NCI-H510A (cell line): ENCODE measurements around the gene IFNA10.
"Not testable (repeated sequence)": the region's sequence is repeated elsewhere in the genome, so short reads cannot be mapped to it uniquely, and the experiment has no call there.

Source experiments
- DNase-seq: peaks from one replicate; lab custom pipeline; 2025; lab: John Stamatoyannopoulos, UW

The IFNA10 gene

DNA sequence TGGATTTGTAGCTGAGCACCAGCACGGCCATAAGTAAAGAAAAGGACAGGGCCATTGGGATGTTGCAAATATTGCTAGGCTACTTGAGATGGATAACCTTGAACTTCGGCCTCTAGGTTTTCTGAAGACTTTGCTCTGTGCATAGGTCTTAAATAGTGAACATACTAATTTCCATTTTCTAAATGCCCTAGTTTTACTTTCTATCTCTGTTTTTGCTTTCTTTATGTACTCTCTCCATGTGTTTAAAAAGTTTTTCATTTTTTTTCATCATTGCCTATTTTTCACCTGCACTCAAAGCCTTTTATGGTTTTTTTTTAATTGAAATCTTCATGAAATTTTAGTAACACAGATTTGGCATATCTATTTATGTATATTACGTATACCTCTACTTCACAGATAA lies at the start of gene IFNA10:
Gene IFNA10, minus strand, starts transcription at position 101 of the 400 bp plus-strand sequence. Its CDS starts 46 bp downstream, at position 55.
- DNase-seq: not testable (repeated sequence)

DNA sequence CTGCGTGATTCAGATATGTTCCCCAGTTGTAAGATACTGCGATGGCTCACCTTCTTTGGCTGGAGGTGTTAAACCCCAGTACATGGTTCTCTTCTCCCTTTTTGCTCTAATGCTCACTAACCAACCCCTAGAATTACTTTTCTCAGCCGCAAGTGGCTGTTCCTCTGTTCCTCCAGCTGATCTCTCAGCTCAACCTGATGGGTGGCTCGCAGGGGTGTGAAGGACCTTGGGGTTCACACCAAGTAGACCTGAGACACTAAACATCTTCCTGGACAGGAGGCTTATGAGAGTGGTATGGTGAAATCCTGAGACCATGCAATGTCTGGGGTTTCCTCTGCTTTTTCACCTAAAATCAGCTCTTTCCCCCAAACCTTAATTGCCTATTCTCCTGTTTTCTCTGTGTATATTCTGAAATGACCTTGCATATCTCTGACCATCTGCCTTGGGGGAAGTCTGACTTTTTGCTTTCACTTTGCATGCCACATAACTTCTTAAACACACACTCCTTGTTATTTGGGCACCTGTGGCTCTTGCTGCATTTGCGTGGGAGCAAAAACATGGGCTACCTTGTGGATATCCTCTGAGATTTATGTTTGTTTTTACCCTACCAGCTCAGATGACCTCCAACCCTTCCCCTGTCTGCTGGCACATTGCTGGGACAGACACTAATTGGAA lies 48.7 kb upstream of the IFNA10 start:
- DNase-seq: no peak

DNA sequence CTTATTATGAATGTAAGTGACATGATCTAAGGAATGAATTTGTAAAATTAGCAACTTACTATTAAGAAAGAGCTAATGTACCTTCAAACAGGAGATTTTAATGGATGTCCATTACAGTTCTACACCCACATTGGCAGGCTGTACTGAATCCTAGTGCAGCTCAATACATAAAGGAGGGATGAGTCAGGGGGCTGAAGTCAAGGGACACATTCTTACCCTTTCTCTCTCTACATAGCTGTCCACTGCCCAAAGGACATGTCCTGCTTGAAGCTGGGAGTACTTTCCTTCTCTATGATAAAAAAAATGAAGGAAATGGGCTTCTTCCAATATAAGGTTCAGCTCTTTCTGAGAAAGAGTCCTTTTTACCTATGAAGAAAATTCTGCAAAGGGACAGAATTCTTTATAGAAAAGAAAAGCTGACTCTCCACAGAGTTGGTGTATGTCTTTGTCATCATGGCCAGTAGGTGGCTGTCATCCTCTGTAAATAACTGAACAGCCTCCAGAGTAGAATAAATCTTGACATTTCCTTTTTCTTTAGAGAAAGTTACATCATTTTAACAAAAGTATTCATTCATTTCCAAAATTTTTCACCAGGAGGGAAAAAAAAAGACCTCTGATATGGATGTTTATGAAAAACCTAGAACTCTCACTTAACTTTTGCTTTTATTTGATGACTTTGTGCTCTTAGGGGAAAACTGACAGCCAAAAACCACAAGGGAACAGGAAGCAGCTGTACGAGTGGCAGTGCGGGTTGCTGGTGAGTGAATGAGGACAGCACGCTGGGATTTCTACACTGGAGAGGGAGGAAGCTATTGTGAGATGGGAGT lies 46.0 kb upstream of the IFNA10 start:
- no peak for DNase-seq

DNA sequence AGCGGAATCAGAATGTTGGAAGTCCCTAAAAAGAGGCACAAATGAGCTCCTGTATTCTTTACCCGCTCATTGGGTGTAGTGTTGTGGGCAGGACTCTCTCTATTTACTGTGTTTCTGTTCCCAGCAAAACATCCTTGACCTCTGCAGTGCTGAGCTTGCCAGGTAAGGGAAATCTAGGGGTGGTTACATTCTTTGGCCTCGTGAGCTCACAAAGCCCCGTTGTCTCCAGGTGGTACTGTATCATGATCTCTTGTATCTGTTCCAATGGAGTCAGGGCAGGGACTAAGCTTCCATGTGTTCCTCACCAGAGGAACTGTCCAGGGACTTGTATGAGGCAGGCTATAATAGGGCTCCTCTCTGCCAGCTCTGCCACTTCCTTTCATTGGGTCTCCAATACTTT lies 44.7 kb upstream of the IFNA10 start:
- DNase-seq: no peak

DNA sequence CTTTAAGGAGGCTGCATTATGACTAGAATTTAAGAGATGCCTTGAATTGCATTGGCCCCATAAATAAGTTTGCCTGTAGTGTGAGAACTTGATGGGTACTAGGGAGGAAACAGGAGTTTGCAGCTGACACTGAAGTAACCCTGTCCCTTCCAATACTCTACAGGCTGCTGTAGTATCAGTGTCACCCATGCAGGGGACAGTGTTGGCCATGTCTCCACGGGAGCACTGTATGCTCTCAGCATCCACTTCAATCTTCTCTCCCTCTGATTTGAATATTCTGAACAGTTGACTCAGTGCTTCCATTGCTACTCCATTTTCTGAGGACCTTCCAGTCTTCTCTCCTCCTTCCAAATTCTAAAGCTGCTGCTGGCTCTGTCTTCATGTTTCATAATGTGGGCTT lies 44.2 kb upstream of the IFNA10 start:
- no peak for DNase-seq

DNA sequence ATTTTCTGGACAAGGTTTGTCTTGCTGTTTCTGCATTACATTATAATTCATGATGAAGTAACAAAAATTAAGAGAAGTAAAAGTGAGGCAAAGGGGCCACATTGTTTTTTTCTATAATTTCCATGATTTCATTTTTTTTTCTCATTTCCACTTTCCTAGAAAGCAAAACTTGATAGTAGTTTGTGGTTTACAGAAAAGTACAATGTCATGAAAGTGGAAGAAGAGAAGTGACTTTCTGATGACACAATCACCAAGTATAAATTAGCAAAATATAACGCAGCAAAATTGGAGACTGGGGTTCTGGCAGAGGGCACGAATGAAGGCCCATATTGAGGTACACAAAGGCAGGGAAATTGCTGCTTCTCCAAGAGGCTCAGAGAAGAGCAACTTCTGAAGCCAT lies 37.9 kb upstream of the IFNA10 start:
- DNase-seq: no peak

DNA sequence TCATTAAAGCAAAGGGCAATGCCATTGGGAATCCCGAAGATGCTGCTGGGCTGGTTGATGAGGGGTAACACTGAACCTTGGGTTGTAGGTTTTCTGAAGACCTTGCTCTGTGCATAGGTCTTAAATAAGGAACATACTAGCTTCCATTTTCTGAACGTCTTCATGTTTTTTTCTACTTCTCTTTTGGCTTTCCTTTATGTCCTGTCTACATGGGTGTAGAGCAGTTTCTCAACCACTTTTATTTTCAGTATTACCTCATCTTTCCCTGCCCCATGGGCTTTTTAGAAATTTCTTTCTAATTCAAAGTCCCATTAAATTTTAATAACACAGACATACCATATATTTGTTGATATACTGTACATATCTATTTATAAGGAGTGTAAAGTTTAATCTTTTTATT lies 33.0 kb upstream of the IFNA10 start, which contains the start of gene IFNA14:
Gene IFNA14, minus strand, starts transcription at position 95 of the 400 bp plus-strand sequence. Its CDS starts 70 bp downstream, at position 25.
- DNase-seq: no peak

DNA sequence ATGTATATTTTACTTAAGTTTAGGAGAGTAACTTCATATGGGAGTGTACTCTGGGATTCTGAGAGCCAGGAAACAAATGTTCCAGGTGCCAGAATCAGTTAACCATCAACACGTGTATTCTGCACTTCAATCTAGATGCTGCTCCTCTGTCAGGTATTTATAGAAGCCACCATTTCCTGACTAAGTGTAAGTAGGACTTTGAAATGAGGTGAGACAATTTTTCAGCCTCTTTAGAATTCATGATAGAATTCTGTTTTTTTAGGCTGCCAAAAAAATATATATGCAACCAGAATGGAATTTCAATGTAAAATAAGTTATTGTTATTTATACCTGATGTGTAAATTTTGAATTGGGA lies 29.4 kb upstream of the IFNA10 start:
- not testable (repeated sequence) for DNase-seq

DNA sequence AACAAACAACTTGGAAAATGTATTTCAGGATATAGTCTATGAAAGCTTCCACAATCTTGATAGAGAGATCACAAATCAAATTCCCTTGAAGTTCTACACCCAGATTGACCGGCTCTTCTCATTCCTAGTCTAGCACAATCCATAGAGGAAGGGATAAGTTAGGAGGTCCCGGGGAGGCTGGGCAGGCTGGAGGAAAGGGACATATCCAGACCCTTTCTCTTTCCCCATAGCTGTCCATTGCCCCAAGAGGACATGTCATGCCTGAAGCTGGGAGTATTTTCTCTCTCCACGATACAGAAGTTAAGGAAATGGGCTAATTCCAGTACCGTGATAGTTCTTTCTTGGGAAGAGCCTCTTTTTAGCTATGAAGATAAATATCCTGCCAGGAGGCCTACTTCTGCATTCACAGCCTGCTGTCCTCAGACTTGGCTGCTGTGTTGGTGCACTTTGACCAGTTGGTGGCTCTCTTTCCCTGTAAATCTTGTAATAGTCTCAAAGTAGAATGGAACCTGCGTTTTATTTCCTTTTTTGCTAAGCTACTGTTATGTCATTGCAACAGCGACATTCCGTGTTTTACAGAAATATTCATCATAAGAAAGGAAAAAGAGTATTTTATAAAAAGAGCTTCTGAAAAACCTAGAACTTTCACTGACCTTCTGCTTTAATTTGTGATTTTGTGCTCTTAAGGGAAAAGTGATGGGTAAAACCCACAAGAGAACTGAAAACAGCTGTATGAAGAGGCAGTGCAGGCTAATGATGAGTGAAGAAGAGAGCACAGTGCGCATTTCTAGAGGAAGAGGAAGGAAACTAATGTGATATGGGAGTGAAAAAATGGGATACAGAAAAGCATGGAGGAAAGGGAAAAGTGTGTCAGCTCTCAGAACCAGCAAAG lies 28.8 kb upstream of the IFNA10 start:
- DNase-seq: not testable (repeated sequence)

DNA sequence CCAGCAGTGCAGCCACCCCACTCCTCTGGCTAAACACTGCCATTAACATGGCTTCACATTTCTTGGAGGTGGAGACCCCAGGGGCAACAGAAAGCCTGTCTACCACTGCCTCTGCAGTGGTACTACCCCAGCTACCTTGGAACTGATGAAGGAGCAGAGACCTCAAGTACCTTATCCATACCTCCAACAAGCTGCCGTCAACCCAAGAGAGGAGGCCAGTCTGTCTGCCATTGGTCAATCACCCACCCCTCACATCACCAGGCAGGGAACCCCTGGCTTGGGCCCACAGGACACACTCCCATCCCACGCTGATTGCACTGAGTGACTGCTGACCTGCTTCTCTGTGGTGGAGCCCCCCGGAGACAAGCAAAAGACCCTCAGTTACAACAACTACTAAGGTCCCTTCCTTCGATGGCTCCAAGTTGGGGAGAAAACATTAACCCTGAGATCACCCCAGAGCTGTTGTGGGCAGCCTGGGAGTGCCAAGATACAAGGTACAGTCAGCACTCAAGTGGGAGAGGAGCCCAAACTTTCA lies 27.3 kb upstream of the IFNA10 start:
- DNase-seq: no peak

DNA sequence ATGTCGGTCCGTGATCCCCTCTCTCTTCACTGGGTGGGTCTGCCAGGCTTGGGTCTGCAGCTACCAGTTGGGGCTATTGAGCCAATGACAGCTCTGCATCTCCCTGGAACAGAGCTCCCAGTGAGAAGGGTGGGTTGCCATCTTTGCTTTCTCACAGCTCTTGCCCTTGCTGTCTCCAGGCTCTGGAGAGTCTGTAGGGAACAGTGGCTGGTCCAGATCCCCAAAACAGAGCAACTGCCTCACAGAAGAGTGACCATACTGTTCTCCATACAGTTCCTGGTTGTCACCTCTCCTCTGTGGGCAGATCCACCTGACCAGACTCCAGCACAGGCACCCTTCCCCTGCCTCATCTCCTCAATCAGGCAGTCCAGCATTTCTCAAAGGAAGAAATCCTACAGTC lies 26.3 kb upstream of the IFNA10 start:
- DNase-seq: no peak

DNA sequence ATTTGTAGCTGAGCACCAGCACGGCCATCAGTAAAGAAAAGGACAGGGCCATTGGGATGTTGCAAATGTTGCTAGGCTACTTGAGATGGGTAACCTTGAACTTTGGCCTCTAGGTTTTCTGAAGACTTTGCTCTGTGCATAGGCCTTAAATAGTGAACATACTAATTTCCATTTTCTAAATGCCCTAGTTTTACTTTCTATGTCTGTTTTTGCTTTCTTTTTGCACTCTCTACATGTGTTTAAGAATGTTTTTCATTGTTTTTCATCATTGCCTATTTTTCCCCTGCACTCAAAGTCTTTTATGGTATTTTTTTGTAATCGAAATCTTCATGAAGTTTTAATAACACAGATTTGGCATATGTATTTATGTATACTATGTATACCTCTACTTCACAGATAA lies 21.2 kb upstream of the IFNA10 start, which contains the start of gene IFNA17:
Gene IFNA17, minus strand, starts transcription at position 101 of the 400 bp plus-strand sequence. Its CDS starts 49 bp downstream, at position 52.
- no peak for DNase-seq

DNA sequence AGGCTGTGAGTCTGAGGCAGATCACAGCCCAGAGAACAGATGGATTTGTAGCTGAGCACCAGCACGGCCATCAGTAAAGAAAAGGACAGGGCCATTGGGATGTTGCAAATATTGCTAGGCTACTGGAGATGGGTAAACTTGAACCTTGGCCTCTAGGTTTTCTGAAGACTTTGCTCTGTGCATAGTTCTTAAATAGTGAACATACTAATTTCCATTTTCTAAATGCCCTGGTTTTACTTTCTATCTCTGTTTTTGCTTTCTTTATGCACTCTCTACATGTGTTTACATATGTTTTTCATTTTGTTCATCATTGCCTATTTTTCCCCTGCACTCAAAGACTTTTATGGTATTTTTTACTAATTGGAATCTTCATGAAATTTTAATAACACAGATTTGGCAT lies 10.3 kb upstream of the IFNA10 start, which contains the start of gene IFNA16:
Gene IFNA16, minus strand, starts transcription at position 101 of the 400 bp plus-strand sequence. Its CDS starts 6 bp downstream, at position 95.
- DNase-seq: not testable (repeated sequence)

DNA sequence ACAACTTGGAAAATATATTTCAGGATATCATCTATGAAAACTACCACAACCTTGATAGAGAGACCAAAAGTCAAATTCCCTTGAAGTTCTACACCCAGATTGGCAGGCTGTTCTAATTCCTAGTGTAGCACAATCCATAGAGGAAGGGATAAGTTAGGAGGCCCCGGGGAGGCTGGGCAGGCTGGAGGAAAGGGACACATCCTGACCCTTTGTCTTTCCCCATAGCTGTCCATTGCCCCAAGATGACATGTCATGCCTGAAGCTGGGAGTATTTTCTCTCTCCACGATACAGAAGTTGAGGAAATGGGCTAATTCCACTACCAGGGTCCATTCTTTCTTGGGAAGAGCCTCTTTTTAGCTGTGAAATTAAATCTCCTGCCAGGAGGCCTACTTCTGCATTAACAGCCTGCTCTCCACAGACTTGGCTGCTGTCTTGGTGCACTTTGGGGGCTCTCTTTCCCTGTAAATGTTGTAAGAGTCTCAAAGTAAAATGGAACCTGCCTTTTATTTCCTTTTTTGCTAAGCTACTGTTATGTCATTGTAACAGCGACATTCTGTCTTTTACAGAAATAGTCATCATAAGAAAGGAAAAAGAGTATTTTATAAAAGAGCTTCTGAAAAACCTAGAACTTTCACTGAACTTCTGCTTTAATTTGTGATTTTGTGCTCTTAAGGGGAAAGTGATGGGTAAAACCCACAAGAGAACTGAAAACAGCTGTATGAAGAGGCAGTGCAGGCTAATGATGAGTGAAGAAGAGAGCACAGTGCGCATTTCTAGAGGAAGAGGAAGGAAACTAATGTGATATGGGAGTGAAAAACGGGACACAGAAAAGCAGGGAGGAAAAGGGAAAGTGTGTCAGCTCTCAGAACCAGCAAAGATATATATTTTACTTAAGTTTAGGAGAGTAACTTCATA lies 6.7 kb upstream of the IFNA10 start:
- not testable (repeated sequence) for DNase-seq

DNA sequence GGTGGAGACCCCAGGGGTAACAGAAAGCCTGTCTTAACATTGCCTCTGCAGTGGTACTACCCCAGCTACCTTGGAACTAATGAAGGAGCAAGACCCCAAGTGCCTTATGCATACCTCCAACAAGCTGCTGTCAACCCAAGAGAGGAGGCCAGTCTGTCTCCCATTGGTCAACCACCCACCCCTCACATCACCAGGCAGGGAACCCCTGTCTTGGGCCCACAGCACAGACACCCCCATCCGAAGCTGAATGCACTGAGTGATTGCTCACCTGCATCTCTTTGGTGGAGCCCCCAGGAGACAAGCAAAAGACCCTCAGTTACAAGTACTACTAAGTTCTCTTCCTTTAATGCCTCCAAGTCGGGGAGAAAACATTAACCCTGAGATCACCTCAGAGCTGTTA lies 5.2 kb upstream of the IFNA10 start:
- DNase-seq: not testable (repeated sequence)

DNA sequence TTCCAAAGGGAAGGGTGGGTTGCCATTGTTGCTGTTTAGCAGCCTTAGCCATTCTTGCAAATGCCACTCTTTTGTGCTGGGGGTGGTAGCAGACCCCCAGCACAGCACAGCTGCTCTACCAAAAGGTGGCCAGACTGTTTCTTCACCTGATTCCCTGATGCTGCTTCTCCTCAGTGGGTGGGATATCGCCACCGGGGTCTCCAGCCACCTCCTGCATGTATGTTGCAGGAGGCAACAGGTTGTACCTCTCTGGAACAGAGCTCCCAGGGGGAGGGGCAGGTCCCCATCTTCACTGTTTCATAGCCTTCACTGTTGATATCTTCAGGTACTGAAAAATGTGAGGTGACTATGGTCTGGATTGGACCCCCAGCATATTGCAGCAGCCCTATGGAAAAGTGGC lies 3.8 kb upstream of the IFNA10 start:
- not testable (repeated sequence) for DNase-seq

DNA sequence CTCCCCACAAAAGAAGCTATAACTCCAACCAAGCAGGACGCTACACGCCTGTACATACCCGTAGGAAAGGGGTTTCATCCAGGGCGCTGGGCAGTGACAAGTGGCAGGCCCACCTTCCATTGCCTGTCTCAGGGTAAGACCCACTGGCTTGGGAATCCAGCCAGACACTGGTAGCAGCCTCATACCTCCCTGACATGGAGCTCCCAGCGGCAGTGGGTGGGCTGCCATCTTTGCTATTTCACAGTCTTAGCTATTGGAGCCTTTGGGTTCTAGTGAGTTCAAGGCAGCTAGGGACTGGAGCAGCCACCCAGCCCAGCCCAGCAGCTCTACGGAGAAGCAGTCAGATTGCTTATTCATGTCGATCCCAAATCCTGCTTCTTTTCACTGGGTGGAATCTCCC lies 3.4 kb upstream of the IFNA10 start:
- no peak for DNase-seq

DNA sequence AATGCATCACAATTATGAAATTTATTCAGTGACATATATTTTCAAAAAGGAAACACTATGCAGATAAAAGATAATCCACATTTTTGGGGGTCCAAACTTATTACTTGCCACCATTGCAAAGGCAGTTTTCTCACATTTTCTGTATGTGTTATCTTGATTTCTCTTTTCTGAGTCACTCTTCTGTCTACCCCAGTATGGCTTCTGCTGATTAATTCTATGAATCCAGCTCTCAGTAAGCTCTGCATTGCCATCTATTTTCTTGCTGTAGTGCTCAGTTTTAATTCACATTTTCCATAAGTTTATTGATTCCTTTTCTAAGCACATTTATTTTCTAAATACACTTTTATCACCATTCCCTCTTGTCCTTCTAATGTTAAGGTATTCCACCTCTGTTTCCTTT lies 1.7 kb downstream of the IFNA10 start:
- no peak for DNase-seq

DNA sequence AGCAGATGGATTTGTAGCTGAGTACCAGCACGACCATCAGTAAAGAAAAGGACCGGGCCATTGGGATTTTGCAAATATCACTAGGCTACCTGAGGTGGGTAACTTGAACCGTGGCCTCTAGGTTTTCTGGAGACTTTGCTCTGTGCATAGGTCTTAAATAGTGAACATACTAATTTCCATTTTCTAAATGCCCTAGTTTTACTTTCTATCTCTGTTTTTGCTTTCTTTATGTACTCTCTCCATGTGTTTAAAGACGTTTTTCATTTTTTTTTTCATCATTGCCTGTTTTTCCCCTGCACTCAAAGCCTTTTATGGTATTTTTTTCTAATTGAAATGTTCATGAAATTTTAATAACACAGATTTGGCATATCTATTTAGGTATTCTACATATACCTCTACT lies 4.8 kb downstream of the IFNA10 start, which contains the start of gene IFNA7:
Gene IFNA7, minus strand, starts transcription at position 101 of the 400 bp plus-strand sequence. Its CDS starts 40 bp downstream, at position 61.
- not testable (repeated sequence) for DNase-seq
